Gastrocnemius medialis (tissue), 4 donors: Measurements from ENCODE around the gene KLHL8. TPM values are rescaled to one million over a fixed set of nuclear protein-coding genes. Genes with fewer than 3 reads are reported as not detected.

Source experiments
- ATAC-seq, 2 donors: fragments of 150-250 bp; one replicate each; pipeline ENCODE4 v1.9.1; 2016
- DNase-seq, 2 donors: peaks; one replicate each; pipeline ENCODE4 v3.0.0-alpha.2; 2019
- H3K27ac ChIP-seq, 4 donors: fragments of 200-600 bp; sonication (generic); 1 replicate in 1 of 4; 2 replicates in 3 of 4; pipeline ENCODE4 v1.5.1; 2016 to 2018; ENCODE audit warnings: mild to moderate bottlenecking in 2 of 4, moderate library complexity in 1 of 4
- H3K27me3 ChIP-seq, 3 donors: fragments of 200-600 bp; sonication (generic) in 2 of 3; 1 replicate in 1 of 3; 2 replicates in 2 of 3; pipeline versions ENCODE4 v1.5.1 to v1.6.0; 2016 to 2019; ENCODE audit warnings: mild to moderate bottlenecking in 1 of 3, moderate library complexity in 1 of 3
- H3K36me3 ChIP-seq, 2 donors: fragments of 200-600 bp; sonication (generic) in 1 of 2; one replicate each; pipeline ENCODE4 v1.5.1; 2017 to 2018
- H3K4me1 ChIP-seq, 2 donors: fragments of 200-600 bp; sonication (generic) in 1 of 2; one replicate each; pipeline ENCODE4 v1.5.1; 2016 to 2017; ENCODE audit warnings: mild to moderate bottlenecking in 2 of 2
- H3K4me3 ChIP-seq, 4 donors: fragments of 200-600 bp; sonication (generic) in 3 of 4; 1 replicate in 1 of 4; 2 replicates in 3 of 4; pipeline ENCODE4 v1.5.1; 2016 to 2019; ENCODE audit warnings: mild to moderate bottlenecking in 2 of 4
- H3K9me3 ChIP-seq, 3 donors: fragments of 200-600 bp; sonication (generic) in 2 of 3; 1 replicate in 1 of 3; 2 replicates in 2 of 3; pipeline ENCODE4 v1.5.1; 2016 to 2019
- POLR2A ChIP-seq, 2 donors: fragments of 450-650 bp; IDR thresholded peaks; one replicate each; pipeline ENCODE4 v1.6.1; 2017; ENCODE audit warnings: antibody characterized with exemption in 2 of 2, mild to moderate bottlenecking in 2 of 2, moderate library complexity in 2 of 2
- in situ Hi-C, 4 donors: fragments of 200-750 bp; cut with MboI; loops; one replicate each; pipeline versions ENCODE4 v1.15.0 to v1.8.0; 2017; ENCODE audit warnings: low sequenced_read_pairs in 4 of 4
- intact Hi-C: fragments of 100-400 bp; cut with DNase I; formaldehyde crosslinking; loops from one replicate; pipeline ENCODE4 v1.15.1; 2023; ENCODE audit warnings: low total_unique reads
- total RNA-seq, 4 donors: library from RNA; depleted of rRNA; stranded (reverse); fragments of >200 nt; gene quantifications; one replicate each; pipeline versions ENCODE4 v1.1.0 to v1.2.3, GENCODE V29; 2016
- TF ChIP-seq, protein P1 (sequence below), 5 experiments: fragments of 450-650 bp in 3 of 5; fragments of 200-600 bp in 2 of 5; sonication (generic) in 2 of 5; IDR thresholded peaks in 4 of 5; conservative IDR thresholded peaks in 1 of 5; 1 replicate in 4 of 5; 2 replicates in 1 of 5; pipeline ENCODE4 v1.5.1; 2016 to 2019; ENCODE audit warnings: antibody characterized with exemption in 5 of 5, mild to moderate bottlenecking in 3 of 5, moderate library complexity in 3 of 5

The KLHL8 gene
- total RNA-seq, 4 donors from 2014 or later, result 15.5 to 19.4 (median 18.6) TPM

DNA sequence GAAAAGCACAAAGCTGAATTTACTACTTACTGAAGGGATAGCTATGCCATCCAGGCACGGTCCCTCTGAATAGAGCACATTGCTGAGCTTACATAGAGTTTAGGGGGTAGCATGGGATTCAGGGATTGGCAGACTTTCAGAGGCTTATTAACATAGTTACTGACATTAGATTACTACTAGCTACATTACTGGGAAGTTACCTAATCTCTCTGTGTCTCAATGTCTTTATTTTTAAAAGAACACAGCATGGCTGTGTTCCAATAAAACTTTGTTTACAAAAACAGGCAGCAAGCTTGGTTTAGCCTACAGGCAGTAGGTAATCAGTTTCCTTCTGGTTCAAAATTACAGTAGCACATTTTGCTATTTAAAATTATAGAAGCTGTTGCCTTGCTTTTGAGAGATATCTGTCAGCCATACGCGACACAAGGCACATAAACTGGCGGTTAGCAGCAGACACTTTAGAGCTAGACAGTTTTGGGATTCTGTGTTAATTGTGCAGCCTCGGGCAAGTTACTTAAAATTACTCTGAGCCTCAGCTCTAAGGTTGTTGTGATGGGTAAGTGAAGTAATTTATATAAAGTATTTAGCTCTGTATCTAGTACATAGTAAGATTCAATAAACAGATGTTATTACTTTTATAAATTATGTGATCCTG lies 6.9 kb downstream of the KLHL8 start:
- ATAC-seq (peak; percentile 84 to 96), DNase-seq (no peak)
- intact Hi-C loops (no loop called here), in situ Hi-C loops (no loop called here)
- Histone ChIP-seq H3K4me3 (peak overlapping the region in 1 of 4 donors; percentile 16), H3K27ac (peak overlapping the region; percentile 43 to 75 (median 54)), H3K36me3 (no peaks in the 10 kb centered on the region), H3K27me3 (no peaks in the 10 kb centered on the region), H3K4me1 (peaks cover 31 to 68% of the 10 kb centered on the region in 2 donors), H3K9me3 (no peaks in the 10 kb centered on the region)
- no peak for TF ChIP-seq POLR2A (IDR thresholded peaks at IDR 0.05)
- TF ChIP-seq, protein P1, sequence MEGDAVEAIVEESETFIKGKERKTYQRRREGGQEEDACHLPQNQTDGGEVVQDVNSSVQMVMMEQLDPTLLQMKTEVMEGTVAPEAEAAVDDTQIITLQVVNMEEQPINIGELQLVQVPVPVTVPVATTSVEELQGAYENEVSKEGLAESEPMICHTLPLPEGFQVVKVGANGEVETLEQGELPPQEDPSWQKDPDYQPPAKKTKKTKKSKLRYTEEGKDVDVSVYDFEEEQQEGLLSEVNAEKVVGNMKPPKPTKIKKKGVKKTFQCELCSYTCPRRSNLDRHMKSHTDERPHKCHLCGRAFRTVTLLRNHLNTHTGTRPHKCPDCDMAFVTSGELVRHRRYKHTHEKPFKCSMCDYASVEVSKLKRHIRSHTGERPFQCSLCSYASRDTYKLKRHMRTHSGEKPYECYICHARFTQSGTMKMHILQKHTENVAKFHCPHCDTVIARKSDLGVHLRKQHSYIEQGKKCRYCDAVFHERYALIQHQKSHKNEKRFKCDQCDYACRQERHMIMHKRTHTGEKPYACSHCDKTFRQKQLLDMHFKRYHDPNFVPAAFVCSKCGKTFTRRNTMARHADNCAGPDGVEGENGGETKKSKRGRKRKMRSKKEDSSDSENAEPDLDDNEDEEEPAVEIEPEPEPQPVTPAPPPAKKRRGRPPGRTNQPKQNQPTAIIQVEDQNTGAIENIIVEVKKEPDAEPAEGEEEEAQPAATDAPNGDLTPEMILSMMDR (IDR thresholded peaks at IDR 0.05 in 4 of 5, conservative IDR thresholded peaks at IDR 0.05 in 1 of 5), result no peak

DNA sequence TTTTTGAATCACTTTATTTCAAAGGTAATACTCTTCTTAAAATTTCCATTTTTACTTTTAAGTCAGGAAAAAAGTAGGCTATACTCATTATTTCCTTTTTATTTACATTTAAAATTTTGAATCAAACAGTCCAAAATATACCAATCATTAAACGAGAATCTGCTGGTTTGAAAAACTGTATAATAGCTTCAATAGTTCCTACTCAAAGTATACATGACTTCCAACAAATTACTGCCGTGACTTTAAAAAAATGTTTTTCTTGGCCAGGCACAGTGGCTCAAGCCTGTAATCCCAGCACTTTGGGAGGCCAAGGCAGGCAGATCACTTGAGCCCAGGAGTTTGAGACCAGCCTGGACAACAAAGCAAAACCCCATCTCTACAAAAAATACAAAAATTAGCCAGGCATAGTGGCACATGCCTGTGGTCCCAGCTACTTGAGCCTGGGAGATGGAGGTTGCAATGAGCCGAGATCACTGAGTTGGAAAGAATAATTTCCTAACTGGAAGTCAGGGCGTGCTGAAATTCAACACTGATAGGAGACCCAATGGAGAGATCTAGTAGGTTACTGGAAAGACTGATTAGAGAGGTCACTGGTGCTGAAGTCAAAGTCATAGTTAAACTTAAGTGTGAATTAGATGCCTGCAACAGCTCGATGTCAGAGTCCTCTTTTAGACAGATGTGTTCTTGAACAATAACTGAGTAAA lies 9.0 kb downstream of the KLHL8 start:
- Histone ChIP-seq H3K4me1 (peaks cover 30 to 59% of the 10 kb centered on the region in 2 donors), H3K27me3 (no peaks in the 10 kb centered on the region), H3K36me3 (no peaks in the 10 kb centered on the region), H3K4me3 (no peak overlapping the region), H3K9me3 (no peaks in the 10 kb centered on the region), H3K27ac (peak overlapping the region; percentile 38 to 75 (median 46))
- intact Hi-C loops (loop anchor here (2.0 kb wide), 1 partner anchor 15 kb away; no protein-coding TSS in a partner anchor), in situ Hi-C loops (no loop called here)
- DNase-seq (no peak), ATAC-seq (no peak)
- TF ChIP-seq, protein P1 (IDR thresholded peaks at IDR 0.05 in 4 of 5, conservative IDR thresholded peaks at IDR 0.05 in 1 of 5), result no peak
- TF ChIP-seq POLR2A (IDR thresholded peaks at IDR 0.05), result no peak

DNA sequence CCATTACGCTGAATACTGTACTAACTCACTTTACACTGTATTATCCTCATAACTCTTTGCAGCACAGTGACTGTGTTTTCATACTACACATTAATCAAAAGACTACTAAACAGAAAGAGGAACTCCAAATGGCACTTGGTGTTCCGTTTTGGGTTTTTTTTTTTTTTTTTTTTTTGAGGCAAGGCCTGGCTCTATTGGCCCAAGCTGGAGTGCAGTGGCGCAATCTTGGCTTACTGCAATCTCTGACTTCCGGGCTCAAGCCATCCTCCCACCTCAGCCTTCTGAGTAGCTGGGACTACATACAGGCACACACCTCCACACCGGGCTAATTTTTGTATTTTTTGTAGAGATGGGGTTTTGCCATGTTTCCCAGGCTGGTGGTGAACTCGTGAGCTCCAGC lies 10.7 kb downstream of the KLHL8 start:
- DNase-seq (peak in 1 of 2 donors; percentile 54), ATAC-seq (peak in 1 of 2 donors; percentile 37)
- Histone ChIP-seq H3K4me3 (no peak overlapping the region), H3K4me1 (peaks cover 30 to 47% of the 10 kb centered on the region in 2 donors), H3K27me3 (no peaks in the 10 kb centered on the region), H3K36me3 (no peaks in the 10 kb centered on the region), H3K9me3 (no peaks in the 10 kb centered on the region), H3K27ac (peak overlapping the region in 1 of 4 donors; percentile 15)
- in situ Hi-C loops (no loop called here), intact Hi-C loops (loop anchor here (2.0 kb wide), 1 partner anchor 13 kb away; no protein-coding TSS in a partner anchor)
- TF ChIP-seq, protein P1 (IDR thresholded peaks at IDR 0.05 in 4 of 5, conservative IDR thresholded peaks at IDR 0.05 in 1 of 5), result no peak
- TF ChIP-seq POLR2A (IDR thresholded peaks at IDR 0.05), result no peak

DNA sequence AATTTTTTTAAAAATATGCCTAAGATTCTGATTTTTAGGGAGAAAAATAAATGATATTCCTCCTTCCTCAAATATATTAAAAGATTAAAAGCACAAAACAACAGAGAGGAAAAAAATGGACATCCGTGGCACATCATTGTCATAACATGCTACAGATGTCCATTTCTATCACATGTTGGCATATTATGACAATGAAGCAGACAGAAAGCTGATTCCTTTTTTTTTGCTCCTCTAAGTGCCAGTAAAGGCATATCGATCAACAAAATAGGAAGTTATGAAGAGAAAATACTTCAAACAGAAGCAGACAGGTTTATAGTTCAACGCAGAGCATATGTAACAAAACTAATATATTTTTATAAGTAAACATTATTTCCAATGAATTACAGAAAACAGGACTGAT lies 11.2 kb downstream of the KLHL8 start:
- H3K4me1 ChIP-seq, result peaks cover 30 to 43% of the 10 kb centered on the region in 2 donors

More for the DNA sequence above, 11.2 kb downstream of the KLHL8 start:
- H3K9me3 ChIP-seq, result no peaks in the 10 kb centered on the region
- no peak overlapping the region for H3K4me3 ChIP-seq
- ATAC-seq, result no peak
- intact Hi-C loops, result no loop called here
- H3K27ac ChIP-seq, result peak overlapping the region in 2 of 4 donors; percentile 5 to 15
- no peaks in the 10 kb centered on the region for H3K27me3 ChIP-seq
- in situ Hi-C loops, result no loop called here
- TF ChIP-seq, protein P1 (IDR thresholded peaks at IDR 0.05 in 4 of 5, conservative IDR thresholded peaks at IDR 0.05 in 1 of 5), result no peak
- TF ChIP-seq POLR2A (IDR thresholded peaks at IDR 0.05), result no peak
- no peak for DNase-seq
- no peaks in the 10 kb centered on the region for H3K36me3 ChIP-seq
